Retinal pigment epithelial cell (primary cell): ENCODE results near the gene DIAPH1.
A peak's percentile ranks its signal among the peaks of the same experiment; 100 is the strongest.

Experiments
- DNase-seq: peaks from one replicate; pipeline ENCODE4 v3.0.0-alpha.2; 2010; ENCODE audit warnings: low read depth
- H3K4me3 ChIP-seq: 2 replicates; pipeline ENCODE4 v1.5.1; 2011; ENCODE audit warnings: mild to moderate bottlenecking, low read length, control low read depth, moderate library complexity
- CTCF ChIP-seq: conservative IDR thresholded peaks from 2 replicates; pipeline ENCODE4 v1.5.1; 2011; ENCODE audit warnings: low read depth, low read length, control low read depth, inconsistent platforms

The DIAPH1 gene

GRCh38 chr5:141639357-141640050 lies 20.7 kb upstream of the DIAPH1 start:
- H3K4me3 ChIP-seq: no peak overlapping the region

GRCh38 chr5:141638771-141639170 lies 20.0 kb upstream of the DIAPH1 start:
- H3K4me3 ChIP-seq: no peak overlapping the region
- no peak for TF ChIP-seq CTCF
- DNase-seq: no peak

More at GRCh38 chr5:141639357-141640050, 20.7 kb upstream of the DIAPH1 start:
- no peak for TF ChIP-seq CTCF
- DNase-seq: no peak

GRCh38 chr5:141637767-141638419 lies 19.1 kb upstream of the DIAPH1 start:
- DNase-seq: no peak
- H3K4me3 ChIP-seq: peak overlapping the region; percentile 99
- peak; percentile 34 for TF ChIP-seq CTCF

- DNase-seq: no peak
- H3K4me3 ChIP-seq: peak overlapping the region; percentile 99
Measured at GRCh38 chr5:141637123-141637766, 18.4 kb upstream of the DIAPH1 start.

GRCh38 chr5:141636413-141637122 lies 17.8 kb upstream of the DIAPH1 start, which contains the start of the genes HDAC3 and RELL2:
HDAC3 (minus strand) TSS chr5:141636849; CDS start chr5:141636790, 59 bp downstream.
RELL2 (plus strand) TSS chr5:141636997; CDS start chr5:141638226, 1,229 bp downstream.
- no peak for TF ChIP-seq CTCF
- peak within 1 kb of the TSS; percentile 99 for H3K4me3 ChIP-seq
- DNase-seq: peak; percentile 45

More at GRCh38 chr5:141637123-141637766, 18.4 kb upstream of the DIAPH1 start:
- TF ChIP-seq CTCF: no peak

GRCh38 chr5:141636106-141636412 lies 17.3 kb upstream of the DIAPH1 start:
- H3K4me3 ChIP-seq: peak overlapping the region; percentile 99
- DNase-seq: no peak
- TF ChIP-seq CTCF: no peak
